Spleen (tissue), 11 donors: Measurements from ENCODE around the gene FILIP1L. TPM values are rescaled to one million over a fixed set of nuclear protein-coding genes. Genes with fewer than 3 reads are reported as not detected.

Experiments
- DNase-seq: peaks from one replicate; pipeline ENCODE4 v3.0.0-alpha.2; 2020
- H3K27ac ChIP-seq, 8 donors: fragments of 200-600 bp; sonication (generic) in 7 of 8; 1 replicate in 4 of 8; 2 replicates in 4 of 8; pipeline versions ENCODE4 v1.5.0 to v1.8.0; 2016 to 2021; ENCODE audit warnings: inconsistent platforms in 4 of 8, mild to moderate bottlenecking in 4 of 8, moderate library complexity in 1 of 8
- H3K27me3 ChIP-seq, 7 donors: fragments of 200-600 bp; sonication (generic) in 6 of 7; replicated peaks in 1 of 7; 1 replicate in 4 of 7; 2 replicates in 3 of 7; pipeline versions ENCODE4 v1.5.0 to v1.8.0; 2016 to 2021; ENCODE audit warnings: inconsistent platforms in 3 of 7, mild to moderate bottlenecking in 1 of 7
- H3K36me3 ChIP-seq, 6 donors: fragments of 200-600 bp; sonication (generic) in 5 of 6; 1 replicate in 4 of 6; 2 replicates in 2 of 6; pipeline versions ENCODE4 v1.5.0 to v1.8.0; 2016 to 2021; ENCODE audit warnings: inconsistent platforms in 2 of 6
- H3K4me1 ChIP-seq, 6 donors: fragments of 200-600 bp; sonication (generic) in 5 of 6; 1 replicate in 3 of 6; 2 replicates in 3 of 6; pipeline versions ENCODE4 v1.5.0 to v1.8.0; 2016 to 2021; ENCODE audit warnings: inconsistent platforms in 3 of 6
- H3K4me3 ChIP-seq, 8 donors: fragments of 200-600 bp; sonication (generic) in 7 of 8; 1 replicate in 4 of 8; 2 replicates in 4 of 8; pipeline versions ENCODE4 v1.5.0 to v1.8.0; 2016 to 2021; ENCODE audit warnings: inconsistent platforms in 4 of 8, mild to moderate bottlenecking in 4 of 8, moderate library complexity in 2 of 8
- H3K9me3 ChIP-seq, 8 donors: fragments of 200-600 bp; sonication (generic) in 7 of 8; 1 replicate in 4 of 8; 2 replicates in 4 of 8; pipeline versions ENCODE4 v1.5.0 to v1.8.0; 2016 to 2021; ENCODE audit warnings: inconsistent platforms in 4 of 8
- POLR2A ChIP-seq, 3 donors: fragments of 450-650 bp; IDR thresholded peaks; one replicate each; pipeline ENCODE4 v1.5.1; 2017; ENCODE audit warnings: antibody characterized with exemption in 3 of 3, mild to moderate bottlenecking in 1 of 3
- POLR2AphosphoS5 ChIP-seq, 3 donors: sonication (generic); formaldehyde crosslinking; IDR thresholded peaks; one replicate each; pipeline ENCODE4 v1.5.1; 2017; ENCODE audit warnings: antibody characterized with exemption in 3 of 3
- WGBS, 5 donors: extraction: QIAGEN DNeasy Blood & Tissue Kit in 3 of 5; methylation state at CpG; one replicate each; pipeline versions ENCODE4 v1.1.5 to v1.1.7; 2013 to 2018; 5-methylcytosine and 5-hydroxymethylcytosine counted together
- intact Hi-C: fragments of 100-400 bp; cut with DNase I; formaldehyde crosslinking; loops from one replicate; pipeline ENCODE4 v1.15.0; 2023; ENCODE audit warnings: low total_unique reads
- polyA plus RNA-seq, 3 donors: library from polyadenylated mRNA; stranded (reverse); fragments of 200-250 nt; gene quantifications; one replicate each; pipeline ENCODE4 v1.2.1, GENCODE V29; 2013
- total RNA-seq, 7 donors: library from RNA; depleted of rRNA in 3 of 7; stranded (reverse); fragments of >200 nt in 3 of 7; fragmentation: NEBNext Ultra II Directional in 4 of 7; extraction: Animal tissue kit (Norgen Biotek cat#: 25700) in 4 of 7; gene quantifications; one replicate each; pipeline versions ENCODE4 v1.1.0 to v1.2.1, GENCODE V29; 2016 to 2021
- TF ChIP-seq, protein P1 (sequence below), 11 experiments: fragments of 200-600 bp in 7 of 11; fragments of 450-650 bp in 4 of 11; sonication (generic) in 4 of 11; IDR thresholded peaks in 8 of 11; conservative IDR thresholded peaks in 3 of 11; 1 replicate in 7 of 11; 2 replicates in 4 of 11; pipeline versions ENCODE4 v1.4.0 to v1.8.0; 2016 to 2021; ENCODE audit warnings: antibody characterized with exemption in 11 of 11, inconsistent platforms in 4 of 11, mild to moderate bottlenecking in 1 of 11
- donor health status: healthy with polysubstance abuse.
- donor health status: DM: no; HTN: no; CAD: no; lungs with moderate emphysema.
- donor health status: DM: no; HTN: no; CAD: no.
- donor health status: Bipolar disorder and iron deficiency.
- donor health status: healthy.
- donor health status: DM: no; HTN: no; CAD: no.
- donor health status: DM: yes; HTN: yes; CAD: no.

Gene FILIP1L
- total and polyA plus RNA-seq, 10 donors, result 11.1 to 47.7 (median 30.9) TPM

DNA sequence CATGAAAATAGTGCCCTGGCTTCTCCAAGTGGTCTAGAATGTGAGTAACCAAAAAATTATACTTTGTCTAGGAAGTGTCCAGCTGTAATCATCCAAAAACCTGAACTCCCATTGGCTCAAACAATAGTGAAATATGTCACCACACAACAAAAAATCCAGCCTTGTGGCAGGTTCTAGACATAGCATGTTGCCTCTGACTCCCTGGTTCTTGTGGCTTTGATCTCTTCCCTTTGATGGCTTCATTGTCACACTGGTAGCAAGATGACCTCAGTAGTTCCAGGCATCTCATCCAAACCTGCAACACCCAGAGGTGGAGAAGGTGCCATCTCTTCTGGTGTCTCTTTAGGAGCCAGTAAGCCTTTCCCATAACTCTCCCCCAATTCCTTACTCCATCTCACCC is 222.0 kb downstream of the FILIP1L start:
- Histone ChIP-seq H3K4me1 (peaks cover 0 to 24% (median 14%) of the 10 kb centered on the region in 6 donors), H3K27me3 (no peaks in the 10 kb centered on the region), H3K36me3 (no peaks in the 10 kb centered on the region), H3K9me3 (no peaks in the 10 kb centered on the region), H3K27ac (no peak overlapping the region), H3K4me3 (no peak overlapping the region)
- no peak for DNase-seq
- no peak for TF ChIP-seq POLR2A (IDR thresholded peaks at IDR 0.05)
- TF ChIP-seq POLR2AphosphoS5 (IDR thresholded peaks at IDR 0.05), result no peak
- TF ChIP-seq, protein P1, sequence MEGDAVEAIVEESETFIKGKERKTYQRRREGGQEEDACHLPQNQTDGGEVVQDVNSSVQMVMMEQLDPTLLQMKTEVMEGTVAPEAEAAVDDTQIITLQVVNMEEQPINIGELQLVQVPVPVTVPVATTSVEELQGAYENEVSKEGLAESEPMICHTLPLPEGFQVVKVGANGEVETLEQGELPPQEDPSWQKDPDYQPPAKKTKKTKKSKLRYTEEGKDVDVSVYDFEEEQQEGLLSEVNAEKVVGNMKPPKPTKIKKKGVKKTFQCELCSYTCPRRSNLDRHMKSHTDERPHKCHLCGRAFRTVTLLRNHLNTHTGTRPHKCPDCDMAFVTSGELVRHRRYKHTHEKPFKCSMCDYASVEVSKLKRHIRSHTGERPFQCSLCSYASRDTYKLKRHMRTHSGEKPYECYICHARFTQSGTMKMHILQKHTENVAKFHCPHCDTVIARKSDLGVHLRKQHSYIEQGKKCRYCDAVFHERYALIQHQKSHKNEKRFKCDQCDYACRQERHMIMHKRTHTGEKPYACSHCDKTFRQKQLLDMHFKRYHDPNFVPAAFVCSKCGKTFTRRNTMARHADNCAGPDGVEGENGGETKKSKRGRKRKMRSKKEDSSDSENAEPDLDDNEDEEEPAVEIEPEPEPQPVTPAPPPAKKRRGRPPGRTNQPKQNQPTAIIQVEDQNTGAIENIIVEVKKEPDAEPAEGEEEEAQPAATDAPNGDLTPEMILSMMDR (IDR thresholded peaks at IDR 0.05 in 8 of 11, conservative IDR thresholded peaks at IDR 0.05 in 3 of 11), result no peak
- intact Hi-C loops, result no loop called here

DNA sequence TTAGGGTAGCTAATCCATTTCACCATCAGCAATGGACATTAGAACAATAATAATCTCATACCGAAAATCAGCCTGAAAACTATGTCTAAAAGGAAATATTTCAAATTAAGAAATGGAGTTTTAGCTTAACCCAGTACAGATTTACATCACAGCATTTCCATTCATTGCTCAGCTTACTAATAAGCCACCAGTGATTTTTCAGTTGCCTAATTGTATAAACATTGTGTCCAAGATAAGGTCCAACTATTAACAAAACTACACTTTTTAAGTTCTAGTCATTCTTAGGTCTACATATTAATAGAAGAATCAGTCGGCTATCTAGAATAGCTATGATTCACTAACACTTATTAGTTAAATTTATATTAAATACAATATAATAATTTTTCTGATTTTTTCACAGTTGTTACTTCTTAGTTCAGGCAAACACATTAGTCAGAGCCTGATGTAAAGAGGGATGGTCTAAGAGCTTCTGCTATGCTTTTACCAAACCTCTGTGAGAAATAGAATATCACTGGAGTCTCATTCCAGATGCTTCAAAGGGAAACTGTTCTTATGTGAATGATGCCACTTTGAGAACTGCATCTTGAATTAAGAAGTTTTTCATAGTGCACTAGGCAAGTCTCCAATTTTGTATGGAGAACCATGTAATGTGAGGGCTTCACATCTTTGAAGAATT is 222.6 kb downstream of the FILIP1L start:
- no peak overlapping the region for H3K27ac ChIP-seq
- peaks cover 0 to 22% (median 14%) of the 10 kb centered on the region in 6 donors for H3K4me1 ChIP-seq
- H3K27me3 ChIP-seq, result no peaks in the 10 kb centered on the region
- DNase-seq, result no peak
- 91 to 99% (median 92%) methylated on average over 2 of the region's 2 CpGs for WGBS, 5 donors
- H3K36me3 ChIP-seq, result no peaks in the 10 kb centered on the region
- H3K9me3 ChIP-seq, result no peaks in the 10 kb centered on the region
- TF ChIP-seq POLR2A (IDR thresholded peaks at IDR 0.05) (no peak), POLR2AphosphoS5 (IDR thresholded peaks at IDR 0.05) (no peak)
- TF ChIP-seq, protein P1 (IDR thresholded peaks at IDR 0.05 in 8 of 11, conservative IDR thresholded peaks at IDR 0.05 in 3 of 11), result no peak
- intact Hi-C loops, result no loop called here
- H3K4me3 ChIP-seq, result no peak overlapping the region

DNA sequence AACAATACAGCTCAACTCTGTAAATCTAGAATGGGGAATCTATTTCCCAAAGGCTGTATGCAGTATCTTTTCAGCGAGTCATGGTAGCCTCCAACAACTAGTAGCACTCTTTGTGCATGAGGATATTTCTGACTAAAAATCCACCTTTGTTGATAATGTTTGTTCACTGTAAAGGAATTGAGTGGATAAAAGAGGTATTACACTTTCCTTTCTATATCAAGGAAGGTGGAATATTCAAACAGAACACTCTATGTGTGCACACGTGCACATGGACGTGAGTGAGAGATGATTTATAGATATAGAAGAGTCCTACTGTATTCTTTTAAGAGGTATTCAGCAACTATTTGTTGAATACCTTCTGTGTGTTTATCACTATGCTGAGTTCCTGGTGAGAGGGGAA is 228.4 kb downstream of the FILIP1L start:
- no peaks in the 10 kb centered on the region for H3K9me3 ChIP-seq
- no peak for DNase-seq
- intact Hi-C loops, result no loop called here
- peaks cover 4 to 26% (median 9%) of the 10 kb centered on the region in 6 donors for H3K4me1 ChIP-seq
- no peaks in the 10 kb centered on the region for H3K27me3 ChIP-seq
- no peaks in the 10 kb centered on the region for H3K36me3 ChIP-seq
- TF ChIP-seq, protein P1 (IDR thresholded peaks at IDR 0.05 in 8 of 11, conservative IDR thresholded peaks at IDR 0.05 in 3 of 11), result no peak
- TF ChIP-seq POLR2A (IDR thresholded peaks at IDR 0.05), result no peak
- no peak overlapping the region for H3K27ac ChIP-seq
- WGBS, 5 donors, result 97 to 100% (median 97%) methylated on average over 3 of the region's 3 CpGs
- H3K4me3 ChIP-seq, result no peak overlapping the region

DNA sequence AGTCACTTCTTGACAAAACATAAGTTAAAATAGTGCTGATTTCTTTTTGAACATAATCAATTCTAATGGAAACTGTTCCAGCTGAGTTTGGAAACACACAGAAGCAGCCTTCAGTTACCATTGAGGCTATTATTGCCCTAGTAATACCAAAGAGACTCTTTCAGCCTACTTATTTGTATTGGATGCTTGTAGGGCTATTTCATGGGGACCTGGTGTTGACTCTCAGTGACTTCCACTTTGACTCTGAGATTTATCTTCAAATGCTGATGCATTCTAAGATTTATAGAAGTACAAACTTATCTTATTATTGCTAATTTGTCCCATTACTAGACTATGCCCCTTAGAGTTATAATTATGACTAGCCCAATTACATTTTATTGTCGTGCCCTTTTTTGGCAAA is 229.2 kb downstream of the FILIP1L start:
- Histone ChIP-seq H3K9me3 (no peaks in the 10 kb centered on the region), H3K36me3 (no peaks in the 10 kb centered on the region), H3K27ac (no peak overlapping the region), H3K4me1 (peaks cover 4 to 26% (median 10%) of the 10 kb centered on the region in 6 donors), H3K4me3 (no peak overlapping the region), H3K27me3 (no peaks in the 10 kb centered on the region)
- DNase-seq, result no peak
- WGBS, 5 donors, result 90 to 100% (median 94%) methylated on average over 1 of the region's 1 CpG
- intact Hi-C loops, result no loop called here
- TF ChIP-seq POLR2A (IDR thresholded peaks at IDR 0.05) (no peak), POLR2AphosphoS5 (IDR thresholded peaks at IDR 0.05) (no peak)
- TF ChIP-seq, protein P1 (IDR thresholded peaks at IDR 0.05 in 8 of 11, conservative IDR thresholded peaks at IDR 0.05 in 3 of 11), result no peak
